ENCODE data around the gene KANK2. TPM values are rescaled to one million over a fixed set of nuclear protein-coding genes. Genes with fewer than 3 reads are reported as not detected.
"Not testable (repeated sequence)": the region's sequence is repeated elsewhere in the genome, so short reads cannot be mapped to it uniquely, and the experiment has no call there.

Gene KANK2
- total RNA-seq, 1 experiment from 2014 or later, result 27.8 TPM

GRCh38 chr19:11145536-11145924 is 51.8 kb downstream of the KANK2 start:
- H3K36me3 Mint-ChIP-seq (ENCODE audit: insufficient read depth, unreplicated experiment), result peaks cover 29% of the 10 kb centered on the region
- CTCF ChIA-PET, result no interaction called here
- DNase-seq, result no peak
- intact Hi-C loops (cut with micrococcal nuclease; ENCODE audit: unreplicated experiment), result no loop called here
- no peaks in the 10 kb centered on the region for H3K27me3 Mint-ChIP-seq (ENCODE audit: unreplicated experiment)
- no TSS peak for BruUV-seq (replicated peaks)
- no peaks in the 10 kb centered on the region for H3K9me3 Mint-ChIP-seq (ENCODE audit: low read depth, unreplicated experiment)
- no peaks in the 10 kb centered on the region for H3K4me1 Mint-ChIP-seq (ENCODE audit: low read depth, unreplicated experiment)
- H3K4me3 Mint-ChIP-seq (ENCODE audit: low read depth, unreplicated experiment), result no peak overlapping the region
- no peak for TF ChIP-seq CTCF (IDR thresholded peaks at IDR 0.05; ENCODE audit: unreplicated experiment)
- H3K27ac Mint-ChIP-seq (ENCODE audit: unreplicated experiment), result no peak overlapping the region

- CTCF ChIA-PET, result interaction anchor here (1.0 to 1.4 kb wide), 4 partner anchors 10 to 239 kb away, joined by 3 to 5 read pairs (median 4); no protein-coding TSS in a partner anchor
- Mint-ChIP-seq H3K36me3 (ENCODE audit: insufficient read depth, unreplicated experiment) (peaks cover 50% of the 10 kb centered on the region), H3K4me3 (ENCODE audit: low read depth, unreplicated experiment) (peak overlapping the region; percentile 30), H3K27me3 (ENCODE audit: unreplicated experiment) (no peaks in the 10 kb centered on the region), H3K9me3 (ENCODE audit: low read depth, unreplicated experiment) (no peaks in the 10 kb centered on the region), H3K27ac (ENCODE audit: unreplicated experiment) (peak overlapping the region; percentile 58), H3K4me1 (ENCODE audit: low read depth, unreplicated experiment) (peaks cover 12% of the 10 kb centered on the region)
- intact Hi-C loops (cut with micrococcal nuclease; ENCODE audit: unreplicated experiment), result no loop called here
- TF ChIP-seq CTCF (IDR thresholded peaks at IDR 0.05; ENCODE audit: unreplicated experiment), result no peak
- peak; percentile 93 for DNase-seq
- no TSS peak for BruUV-seq (replicated peaks)
Measured at GRCh38 chr19:11142528-11143171, 54.7 kb downstream of the KANK2 start.

GRCh38 chr19:11141937-11142527 is 55.3 kb downstream of the KANK2 start:
- Mint-ChIP-seq H3K4me3 (ENCODE audit: low read depth, unreplicated experiment) (peak overlapping the region; percentile 30), H3K27ac (ENCODE audit: unreplicated experiment) (peak overlapping the region; percentile 58), H3K9me3 (ENCODE audit: low read depth, unreplicated experiment) (no peaks in the 10 kb centered on the region), H3K27me3 (ENCODE audit: unreplicated experiment) (no peaks in the 10 kb centered on the region), H3K36me3 (ENCODE audit: insufficient read depth, unreplicated experiment) (peaks cover 55% of the 10 kb centered on the region), H3K4me1 (ENCODE audit: low read depth, unreplicated experiment) (peaks cover 12% of the 10 kb centered on the region)
- intact Hi-C loops (cut with micrococcal nuclease; ENCODE audit: unreplicated experiment), result no loop called here
- peak; percentile 35 for TF ChIP-seq CTCF (IDR thresholded peaks at IDR 0.05; ENCODE audit: unreplicated experiment)
- DNase-seq, result peak; percentile 61
- CTCF ChIA-PET, result interaction anchor here (1.0 to 1.4 kb wide), 4 partner anchors 10 to 239 kb away, joined by 3 to 5 read pairs (median 4); no protein-coding TSS in a partner anchor
- BruUV-seq (replicated peaks), result no TSS peak

- CTCF ChIA-PET, result no interaction called here
- Mint-ChIP-seq H3K4me3 (ENCODE audit: low read depth, unreplicated experiment) (no peak overlapping the region), H3K36me3 (ENCODE audit: insufficient read depth, unreplicated experiment) (peaks cover 60% of the 10 kb centered on the region), H3K27ac (ENCODE audit: unreplicated experiment) (no peak overlapping the region), H3K9me3 (ENCODE audit: low read depth, unreplicated experiment) (no peaks in the 10 kb centered on the region), H3K4me1 (ENCODE audit: low read depth, unreplicated experiment) (peaks cover 12% of the 10 kb centered on the region), H3K27me3 (ENCODE audit: unreplicated experiment) (no peaks in the 10 kb centered on the region)
- BruUV-seq (replicated peaks), result no TSS peak
- no peak for DNase-seq
- TF ChIP-seq CTCF (IDR thresholded peaks at IDR 0.05; ENCODE audit: unreplicated experiment), result no peak
- intact Hi-C loops (cut with micrococcal nuclease; ENCODE audit: unreplicated experiment), result no loop called here
Measured at GRCh38 chr19:11140896-11141295, 56.4 kb downstream of the KANK2 start.

- H3K27ac Mint-ChIP-seq (ENCODE audit: unreplicated experiment), result peak overlapping the region; percentile 54
- DNase-seq; intact Hi-C loops (cut with micrococcal nuclease; ENCODE audit: unreplicated experiment); H3K9me3 Mint-ChIP-seq (ENCODE audit: low read depth, unreplicated experiment); H3K4me3 Mint-ChIP-seq (ENCODE audit: low read depth, unreplicated experiment); H3K27me3 Mint-ChIP-seq (ENCODE audit: unreplicated experiment); CTCF ChIA-PET; BruUV-seq (replicated peaks): not testable (repeated sequence)
- peaks cover 66% of the 10 kb centered on the region for H3K36me3 Mint-ChIP-seq (ENCODE audit: insufficient read depth, unreplicated experiment)
- peaks cover 12% of the 10 kb centered on the region for H3K4me1 Mint-ChIP-seq (ENCODE audit: low read depth, unreplicated experiment)
Measured at GRCh38 chr19:11140023-11140538, 57.3 kb downstream of the KANK2 start.
